Measurements from ENCODE around the gene TEKT3. TPM values are rescaled to one million over a fixed set of nuclear protein-coding genes. Genes with fewer than 3 reads are reported as not detected.

Gene TEKT3
- total RNA-seq, 1 experiment from 2014 or later, result not detected

GRCh38 chr17:15340966-15341365 lies 431 bp downstream of the TEKT3 start:
- Histone ChIP-seq H3K4me3 (no peak overlapping the region), H3K36me3 (no peaks in the 10 kb centered on the region), H3K27ac (no peak overlapping the region), H3K9me3 (replicated peaks) (no peaks in the 10 kb centered on the region), H3K27me3 (peaks cover 4% of the 10 kb centered on the region; the same call in 1 of the 2 replicates), H3K4me1 (no peaks in the 10 kb centered on the region)
- DNase-seq, result no peak

- H3K27me3 ChIP-seq, result 0 out of 2 replicates have a peak, but pooled peaks cover 3% of the 10 kb centered on the region
- H3K9me3 ChIP-seq (replicated peaks), result no peaks in the 10 kb centered on the region
- no peaks in the 10 kb centered on the region for H3K36me3 ChIP-seq
Observed at GRCh38 chr17:15335446-15335845, 6.0 kb downstream of the TEKT3 start.

GRCh38 chr17:15334266-15334665 lies 7.1 kb downstream of the TEKT3 start:
- DNase-seq, result no peak
- Histone ChIP-seq H3K4me1 (no peaks in the 10 kb centered on the region), H3K27ac (no peak overlapping the region), H3K36me3 (no peaks in the 10 kb centered on the region), H3K9me3 (replicated peaks) (no peaks in the 10 kb centered on the region), H3K4me3 (no peak overlapping the region), H3K27me3 (peaks cover 7% of the 10 kb centered on the region; the same call in 1 of the 2 replicates)

More at GRCh38 chr17:15335446-15335845, 6.0 kb downstream of the TEKT3 start:
- Histone ChIP-seq H3K27ac (no peak overlapping the region), H3K4me3 (no peak overlapping the region), H3K4me1 (no peaks in the 10 kb centered on the region)
- no peak for DNase-seq

GRCh38 chr17:15332338-15332737 lies 9.1 kb downstream of the TEKT3 start:
- no peak overlapping the region for H3K27ac ChIP-seq
- H3K36me3 ChIP-seq, result no peaks in the 10 kb centered on the region
- peaks cover 15% of the 10 kb centered on the region; the same call in 1 of the 2 replicates for H3K27me3 ChIP-seq
- H3K4me1 ChIP-seq, result no peaks in the 10 kb centered on the region
- H3K9me3 ChIP-seq (replicated peaks), result no peaks in the 10 kb centered on the region
- no peak overlapping the region for H3K4me3 ChIP-seq
- no peak for DNase-seq

GRCh38 chr17:15323131-15323530 lies 18.3 kb downstream of the TEKT3 start:
- H3K27ac ChIP-seq, result no peak overlapping the region
- no peaks in the 10 kb centered on the region for H3K36me3 ChIP-seq
- DNase-seq, result no peak
- H3K27me3 ChIP-seq, result peaks cover 2% of the 10 kb centered on the region; the same call in 1 of the 2 replicates
- no peaks in the 10 kb centered on the region for H3K4me1 ChIP-seq
- no peaks in the 10 kb centered on the region for H3K9me3 ChIP-seq (replicated peaks)
- H3K4me3 ChIP-seq, result no peak overlapping the region

GRCh38 chr17:15321556-15322251 lies 19.7 kb downstream of the TEKT3 start:
- Histone ChIP-seq H3K36me3 (no peaks in the 10 kb centered on the region), H3K4me3 (no peak overlapping the region), H3K4me1 (no peaks in the 10 kb centered on the region), H3K9me3 (replicated peaks) (no peaks in the 10 kb centered on the region), H3K27me3 (peaks cover 3% of the 10 kb centered on the region; the same call in 1 of the 2 replicates), H3K27ac (no peak overlapping the region)
- no peak for DNase-seq

- H3K4me3 ChIP-seq, result no peak overlapping the region
- peaks cover 14% of the 10 kb centered on the region for H3K27me3 ChIP-seq
- DNase-seq, result peak; percentile 76 to 77
- H3K4me1 ChIP-seq, result no peaks in the 10 kb centered on the region
- no peaks in the 10 kb centered on the region for H3K9me3 ChIP-seq (replicated peaks)
- no peak overlapping the region for H3K27ac ChIP-seq
- H3K36me3 ChIP-seq, result no peaks in the 10 kb centered on the region
Observed at GRCh38 chr17:15319452-15320010, 21.9 kb downstream of the TEKT3 start.

- no peaks in the 10 kb centered on the region for H3K36me3 ChIP-seq
- no peaks in the 10 kb centered on the region for H3K4me1 ChIP-seq
- H3K27ac ChIP-seq, result no peak overlapping the region
- H3K4me3 ChIP-seq, result no peak overlapping the region
- H3K27me3 ChIP-seq, result peaks cover 18% of the 10 kb centered on the region
- H3K9me3 ChIP-seq (replicated peaks), result no peaks in the 10 kb centered on the region
- DNase-seq, result no peak
Observed at GRCh38 chr17:15311996-15312395, 29.4 kb downstream of the TEKT3 start.

- no peak for DNase-seq
- Histone ChIP-seq H3K27me3 (peaks cover 10% of the 10 kb centered on the region; the same call in 1 of the 2 replicates), H3K36me3 (no peaks in the 10 kb centered on the region), H3K4me1 (0 out of 2 replicates have a peak, but pooled peaks cover 2% of the 10 kb centered on the region), H3K27ac (no peak overlapping the region), H3K9me3 (replicated peaks) (no peaks in the 10 kb centered on the region), H3K4me3 (no peak overlapping the region)
Observed at GRCh38 chr17:15309793-15310192, 31.6 kb downstream of the TEKT3 start.

GRCh38 chr17:15309236-15309635 lies 32.2 kb downstream of the TEKT3 start:
- Histone ChIP-seq H3K36me3 (no peaks in the 10 kb centered on the region), H3K4me3 (no peak overlapping the region), H3K9me3 (replicated peaks) (no peaks in the 10 kb centered on the region), H3K27ac (no peak overlapping the region), H3K27me3 (0 out of 2 replicates have a peak, but pooled peaks cover 8% of the 10 kb centered on the region), H3K4me1 (0 out of 2 replicates have a peak, but pooled peaks cover 2% of the 10 kb centered on the region)
- no peak for DNase-seq

- H3K4me1 ChIP-seq, result 0 out of 2 replicates have a peak, but pooled peaks cover 2% of the 10 kb centered on the region
- H3K27me3 ChIP-seq, result 0 out of 2 replicates have a peak, but pooled peaks cover 3% of the 10 kb centered on the region
- no peak overlapping the region for H3K4me3 ChIP-seq
- no peak for DNase-seq
- H3K36me3 ChIP-seq, result no peaks in the 10 kb centered on the region
- no peaks in the 10 kb centered on the region for H3K9me3 ChIP-seq (replicated peaks)
- H3K27ac ChIP-seq, result no peak overlapping the region
Observed at GRCh38 chr17:15308758-15309157, 32.6 kb downstream of the TEKT3 start.

GRCh38 chr17:15307710-15308111 lies 33.7 kb downstream of the TEKT3 start:
- 0 out of 2 replicates have a peak, but pooled peaks cover 2% of the 10 kb centered on the region for H3K4me1 ChIP-seq
- DNase-seq, result no peak
- no peaks in the 10 kb centered on the region for H3K36me3 ChIP-seq
- H3K27ac ChIP-seq, result no peak overlapping the region
- no peaks in the 10 kb centered on the region for H3K27me3 ChIP-seq
- no peak overlapping the region for H3K4me3 ChIP-seq
- H3K9me3 ChIP-seq (replicated peaks), result no peaks in the 10 kb centered on the region

GRCh38 chr17:15303851-15304250 lies 37.5 kb downstream of the TEKT3 start:
- Histone ChIP-seq H3K27me3 (no peaks in the 10 kb centered on the region), H3K9me3 (replicated peaks) (no peaks in the 10 kb centered on the region), H3K4me3 (no peak overlapping the region), H3K27ac (no peak overlapping the region), H3K4me1 (0 out of 2 replicates have a peak, but pooled peaks cover 2% of the 10 kb centered on the region), H3K36me3 (no peaks in the 10 kb centered on the region)
- no peak for DNase-seq

- no peaks in the 10 kb centered on the region for H3K27me3 ChIP-seq
- 0 out of 2 replicates have a peak, but pooled peaks cover 2% of the 10 kb centered on the region for H3K4me1 ChIP-seq
- DNase-seq, result no peak
- no peaks in the 10 kb centered on the region for H3K36me3 ChIP-seq
- H3K9me3 ChIP-seq (replicated peaks), result no peaks in the 10 kb centered on the region
- no peak overlapping the region for H3K27ac ChIP-seq
- H3K4me3 ChIP-seq, result no peak overlapping the region
Observed at GRCh38 chr17:15303268-15303667, 38.1 kb downstream of the TEKT3 start.

- DNase-seq, result no peak
- no peak overlapping the region for H3K4me3 ChIP-seq
Observed at GRCh38 chr17:15301845-15302244, 39.6 kb downstream of the TEKT3 start.

More at GRCh38 chr17:15301845-15302244, 39.6 kb downstream of the TEKT3 start:
- Histone ChIP-seq H3K27me3 (no peaks in the 10 kb centered on the region), H3K36me3 (no peaks in the 10 kb centered on the region), H3K27ac (no peak overlapping the region), H3K4me1 (0 out of 2 replicates have a peak, but pooled peaks cover 2% of the 10 kb centered on the region), H3K9me3 (replicated peaks) (no peaks in the 10 kb centered on the region)

Measured in SJCRH30 (cell line).